HEK293T (cell line): ENCODE data around the gene DERL3.

Source experiments
- CTCF ChIA-PET: fragments of 350-600 bp; formaldehyde crosslinking; extraction: SDS; loops from one replicate; lab custom pipeline; 2021; ENCODE audit warnings: antibody characterized with exemption, inconsistent platforms; lab: Yijun Ruan, JAX
- POLR2A ChIA-PET: fragments of 350-600 bp; formaldehyde crosslinking; extraction: SDS; loops from one replicate; lab custom pipeline; 2020; ENCODE audit warnings: antibody characterized with exemption, inconsistent platforms; lab: Yijun Ruan, JAX
- DNase-seq: peaks from one replicate; pipeline ENCODE4 v3.0.0; 2012; ENCODE audit warnings: mixed read lengths; ENCODE audit errors: extremely low spot score
- ARNT ChIP-seq: fragments of 450-650 bp; IDR thresholded peaks from 2 replicates; pipeline ENCODE4 v1.6.1; 2017; ENCODE audit warnings: mild to moderate bottlenecking
- BHLHE40 ChIP-seq: fragments of 450-650 bp; IDR thresholded peaks from 2 replicates; pipeline ENCODE4 v1.6.1; 2016; ENCODE audit warnings: mild to moderate bottlenecking, moderate library complexity, borderline replicate concordance
- CTBP1 ChIP-seq: fragments of 450-650 bp; IDR thresholded peaks from 2 replicates; pipeline ENCODE4 v1.6.1; 2016; ENCODE audit warnings: borderline replicate concordance
- ELF4 ChIP-seq: fragments of 450-650 bp; IDR thresholded peaks from 2 replicates; pipeline ENCODE4 v1.6.1; 2017; ENCODE audit warnings: antibody characterized with exemption
- FOXA1 ChIP-seq: fragments of 450-650 bp; IDR thresholded peaks from 2 replicates; pipeline ENCODE4 v1.6.1; 2016; ENCODE audit warnings: mild to moderate bottlenecking
- FOXK2 ChIP-seq: fragments of 450-650 bp; IDR thresholded peaks from 2 replicates; pipeline ENCODE4 v1.6.1; 2016; ENCODE audit warnings: mild to moderate bottlenecking
- FOXM1 ChIP-seq: fragments of 450-650 bp; IDR thresholded peaks from 2 replicates; pipeline ENCODE4 v1.6.1; 2017; ENCODE audit warnings: mild to moderate bottlenecking, borderline replicate concordance
- HDGF ChIP-seq: fragments of 450-650 bp; IDR thresholded peaks from 2 replicates; pipeline ENCODE4 v1.6.1; 2017; ENCODE audit warnings: antibody characterized with exemption, borderline replicate concordance
- L3MBTL2 ChIP-seq: fragments of 450-650 bp; conservative IDR thresholded peaks from 2 replicates; pipeline ENCODE4 v1.6.1; 2016; ENCODE audit warnings: mild to moderate bottlenecking
- LEF1 ChIP-seq: fragments of 450-650 bp; IDR thresholded peaks from 2 replicates; pipeline ENCODE4 v1.6.1; 2017; ENCODE audit warnings: mild to moderate bottlenecking, borderline replicate concordance
- NFRKB ChIP-seq: fragments of 450-650 bp; IDR thresholded peaks from 2 replicates; pipeline ENCODE4 v1.6.1; 2016; ENCODE audit warnings: mild to moderate bottlenecking, moderate library complexity
- PKNOX1 ChIP-seq: fragments of 450-650 bp; IDR thresholded peaks from 2 replicates; pipeline ENCODE4 v1.6.1; 2016
- SP1 ChIP-seq: fragments of 450-650 bp; IDR thresholded peaks from 2 replicates; pipeline ENCODE4 v1.6.1; 2017
- SUZ12 ChIP-seq: fragments of 450-650 bp; IDR thresholded peaks from 2 replicates; pipeline ENCODE4 v1.6.1; 2016; ENCODE audit warnings: mild to moderate bottlenecking
- TARDBP ChIP-seq: fragments of 450-650 bp; IDR thresholded peaks from 2 replicates; pipeline ENCODE4 v1.6.1; 2016
- ZNF384 ChIP-seq: fragments of 450-650 bp; IDR thresholded peaks from 2 replicates; pipeline ENCODE4 v1.6.1; 2016

The DERL3 gene

GRCh38 chr22:23803001-23803819 is 35.6 kb downstream of the DERL3 start:
- ChIA-PET POLR2A (interaction anchor here (1.2 kb wide), 1 partner anchor 11 kb away, joined by 3 read pairs; no protein-coding TSS in a partner anchor), CTCF (interaction anchor here (0.6 kb wide), 1 partner anchor 372 kb away, joined by 3 read pairs; no protein-coding TSS in a partner anchor)
- TF ChIP-seq TARDBP, result no peak
- no peak for TF ChIP-seq L3MBTL2
- TF ChIP-seq LEF1, result no peak
- no peak for TF ChIP-seq FOXM1
- TF ChIP-seq PKNOX1, result no peak
- TF ChIP-seq CTBP1, result no peak
- no peak for DNase-seq

- ChIA-PET POLR2A (no interaction called here), CTCF (no interaction called here)
- no peak for DNase-seq
- TF ChIP-seq BHLHE40 (no peak), CTBP1 (no peak)
Measured at GRCh38 chr22:23801886-23802377, 36.9 kb downstream of the DERL3 start.

- CTCF ChIA-PET, result interaction anchor here (0.5 kb wide), 1 partner anchor 11 kb away, joined by 8 read pairs; no protein-coding TSS in a partner anchor
- DNase-seq, result no peak
- POLR2A ChIA-PET, result no interaction called here
- no peak for TF ChIP-seq CTBP1
Measured at GRCh38 chr22:23801238-23801821, 37.5 kb downstream of the DERL3 start.

GRCh38 chr22:23800297-23801237 is 38.2 kb downstream of the DERL3 start:
- CTCF ChIA-PET, result interaction anchor here (0.5 kb wide), 1 partner anchor 12 kb away, joined by 8 read pairs; no protein-coding TSS in a partner anchor
- DNase-seq, result no peak
- TF ChIP-seq HDGF (no peak), L3MBTL2 (no peak), TARDBP (no peak), FOXM1 (no peak), ZNF384 (no peak), BHLHE40 (no peak), FOXK2 (no peak), SP1 (no peak)
- POLR2A ChIA-PET, result no interaction called here

- CTCF ChIA-PET, result no interaction called here
- no peak for DNase-seq
- POLR2A ChIA-PET, result no interaction called here
- TF ChIP-seq CTBP1, result no peak
- no peak for TF ChIP-seq FOXM1
- TF ChIP-seq BHLHE40, result no peak
- TF ChIP-seq TARDBP, result no peak
Measured at GRCh38 chr22:23796461-23796860, 42.3 kb downstream of the DERL3 start.

GRCh38 chr22:23793326-23793725 is 45.5 kb downstream of the DERL3 start:
- ChIA-PET POLR2A (no interaction called here), CTCF (no interaction called here)
- DNase-seq, result no peak
- TF ChIP-seq HDGF (no peak), NFRKB (no peak), PKNOX1 (no peak), FOXA1 (no peak), ZNF384 (no peak), ARNT (no peak), BHLHE40 (no peak), L3MBTL2 (no peak), ELF4 (no peak), FOXM1 (no peak), FOXK2 (no peak), SUZ12 (no peak), SP1 (no peak), CTBP1 (no peak), LEF1 (no peak), TARDBP (no peak)
